T-helper 1 cell treated with Interleukin-12 subunit alpha and Interleukin-12 subunit beta and Interleukin-4 antibody, amounts not matched to agents 30 μg/mL and 1 μg/mL, for 36 hours (primary cell): ENCODE measurements around the gene EIF4G3.
"Not testable (repeated sequence)": the region's sequence is repeated elsewhere in the genome, so short reads cannot be mapped to it uniquely, and the experiment has no call there.

ENCODE experiments used
- H3K27ac Mint-ChIP-seq: one replicate; pipeline ENCODE4 v1.8.0; 2021; ENCODE audit warnings: mild to moderate bottlenecking, mixed read lengths
- H3K27me3 Mint-ChIP-seq: one replicate; pipeline ENCODE4 v1.8.0; 2021; ENCODE audit warnings: low read depth, mixed read lengths
- H3K36me3 Mint-ChIP-seq: one replicate; pipeline ENCODE4 v1.8.0; 2021; ENCODE audit warnings: low read depth, mixed read lengths
- H3K4me1 Mint-ChIP-seq: one replicate; pipeline ENCODE4 v1.8.0; 2021; ENCODE audit warnings: low read depth, mixed read lengths
- H3K4me3 Mint-ChIP-seq: one replicate; pipeline ENCODE4 v1.8.0; 2021; ENCODE audit warnings: mild to moderate bottlenecking, moderate library complexity, mixed read lengths
- H3K9me3 Mint-ChIP-seq: one replicate; pipeline ENCODE4 v1.8.0; 2021; ENCODE audit warnings: mixed read lengths

EIF4G3 gene

DNA sequence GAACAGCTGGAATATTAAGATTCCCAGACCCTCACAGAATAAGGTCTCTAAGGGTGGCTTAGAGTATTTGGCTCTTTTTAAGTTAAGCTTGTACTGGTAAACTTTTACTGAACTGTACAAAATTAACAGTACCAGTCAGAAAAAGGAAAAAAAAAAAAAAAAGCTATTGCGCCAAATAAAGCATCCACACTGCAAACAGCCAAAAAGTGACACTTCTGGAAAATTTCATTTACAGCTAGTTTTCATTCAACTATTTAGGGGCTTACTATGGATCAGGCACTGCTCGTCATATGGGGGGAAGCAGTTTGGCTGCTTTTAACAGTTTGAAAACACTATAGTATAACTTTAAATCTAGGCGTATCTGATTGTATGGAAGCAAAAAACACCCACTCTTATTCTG, 139.6 kb downstream of the EIF4G3 start:
- Mint-ChIP-seq H3K4me1 (no peaks in the 10 kb centered on the region), H3K9me3 (no peaks in the 10 kb centered on the region), H3K27ac (no peak overlapping the region), H3K4me3 (no peak overlapping the region), H3K36me3 (peaks cover 13% of the 10 kb centered on the region), H3K27me3 (no peaks in the 10 kb centered on the region)

DNA sequence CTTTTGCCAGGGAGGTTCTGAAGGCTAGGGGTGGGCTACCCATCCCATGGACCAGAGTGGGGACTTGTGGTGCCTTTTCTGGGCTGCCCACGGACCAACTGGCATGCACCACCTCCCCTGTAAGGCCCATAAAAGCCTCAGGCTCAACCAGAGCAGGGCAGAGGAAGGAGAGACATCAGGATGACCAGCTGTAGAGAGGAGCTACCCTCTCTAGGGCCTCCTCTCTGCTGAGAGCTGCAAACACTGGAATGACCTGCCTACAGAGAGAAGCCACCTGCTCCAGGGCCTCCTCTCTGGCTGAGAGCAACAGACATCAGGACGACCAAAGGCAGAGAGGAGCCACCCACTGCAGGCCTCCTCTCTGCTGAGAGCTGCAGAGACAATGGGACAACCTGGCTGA, 140.9 kb downstream of the EIF4G3 start:
- Mint-ChIP-seq H3K4me1 (no peaks in the 10 kb centered on the region), H3K9me3 (no peaks in the 10 kb centered on the region), H3K27ac (no peak overlapping the region), H3K4me3 (no peak overlapping the region), H3K36me3 (peaks cover 10% of the 10 kb centered on the region), H3K27me3 (no peaks in the 10 kb centered on the region)

DNA sequence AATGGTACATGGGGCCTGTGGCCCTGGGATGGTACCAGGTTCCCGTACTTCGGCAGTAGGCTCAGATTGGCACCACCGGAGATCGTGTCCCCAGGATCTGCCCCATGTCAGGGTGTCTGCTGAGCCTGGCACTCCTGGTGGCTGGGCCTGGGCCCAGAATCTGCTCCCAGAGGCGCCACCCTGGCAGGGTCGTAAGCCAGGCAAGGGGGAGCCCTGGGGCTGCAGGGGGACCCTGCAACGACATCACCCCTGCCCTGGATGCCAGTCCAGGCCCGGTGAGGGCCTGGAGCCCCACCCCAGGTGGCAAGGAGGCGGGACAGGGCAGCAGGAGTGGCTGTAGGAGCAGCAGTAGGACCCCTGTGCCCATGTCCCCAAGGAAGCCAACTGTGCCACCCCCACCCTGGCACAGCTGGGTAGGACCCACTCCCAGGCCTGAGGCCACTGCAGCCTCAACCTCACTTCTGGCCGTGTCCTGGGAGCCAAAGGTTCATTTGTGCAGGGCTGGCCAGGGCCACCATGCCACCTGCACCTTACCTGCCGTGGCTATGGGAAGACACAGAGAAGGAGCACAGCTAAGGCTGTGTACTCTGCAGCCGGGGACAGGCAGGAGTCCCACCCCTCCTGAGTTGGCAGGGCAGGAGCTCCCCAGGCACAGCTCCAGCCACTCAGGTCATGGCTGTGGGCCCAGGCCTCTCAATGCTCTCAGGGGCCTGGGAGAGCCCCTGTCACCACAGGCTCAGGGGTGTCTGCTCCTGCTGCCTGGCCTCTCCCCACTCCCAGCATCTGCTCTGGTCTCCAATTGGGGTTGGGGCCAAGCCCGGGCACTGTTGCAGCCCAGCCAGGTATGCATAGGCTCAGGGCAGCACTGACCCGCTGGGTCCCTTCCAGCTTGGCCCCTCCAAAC, 141.7 kb downstream of the EIF4G3 start:
- H3K4me1 Mint-ChIP-seq, result peaks cover 3% of the 10 kb centered on the region

DNA sequence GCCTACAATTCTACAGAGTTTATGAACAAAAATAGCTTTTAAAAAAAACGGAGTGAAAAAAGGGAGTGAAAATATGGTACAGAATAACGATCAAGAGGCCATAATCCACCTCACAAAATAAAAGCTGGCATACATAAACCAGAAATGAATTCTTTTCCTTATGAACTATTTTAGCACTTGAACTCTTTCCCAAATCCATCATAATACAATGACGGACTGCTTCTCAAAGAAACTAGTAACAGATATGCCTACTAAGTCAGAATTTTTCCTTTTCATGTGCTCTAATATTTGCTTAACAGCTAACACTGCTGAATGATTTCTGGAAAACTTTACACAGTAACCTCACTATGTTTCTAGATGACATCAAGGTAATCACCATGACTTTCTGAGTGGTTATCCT, 144.0 kb downstream of the EIF4G3 start:
- H3K9me3 Mint-ChIP-seq, result no peaks in the 10 kb centered on the region
- no peak overlapping the region for H3K27ac Mint-ChIP-seq
- peaks cover 9% of the 10 kb centered on the region for H3K4me1 Mint-ChIP-seq
- no peaks in the 10 kb centered on the region for H3K27me3 Mint-ChIP-seq
- H3K36me3 Mint-ChIP-seq, result peaks cover 9% of the 10 kb centered on the region
- H3K4me3 Mint-ChIP-seq, result no peak overlapping the region

More for the DNA sequence above, 141.7 kb downstream of the EIF4G3 start:
- no peak overlapping the region for H3K4me3 Mint-ChIP-seq
- no peaks in the 10 kb centered on the region for H3K27me3 Mint-ChIP-seq
- no peaks in the 10 kb centered on the region for H3K9me3 Mint-ChIP-seq
- peaks cover 9% of the 10 kb centered on the region for H3K36me3 Mint-ChIP-seq
- H3K27ac Mint-ChIP-seq, result no peak overlapping the region

DNA sequence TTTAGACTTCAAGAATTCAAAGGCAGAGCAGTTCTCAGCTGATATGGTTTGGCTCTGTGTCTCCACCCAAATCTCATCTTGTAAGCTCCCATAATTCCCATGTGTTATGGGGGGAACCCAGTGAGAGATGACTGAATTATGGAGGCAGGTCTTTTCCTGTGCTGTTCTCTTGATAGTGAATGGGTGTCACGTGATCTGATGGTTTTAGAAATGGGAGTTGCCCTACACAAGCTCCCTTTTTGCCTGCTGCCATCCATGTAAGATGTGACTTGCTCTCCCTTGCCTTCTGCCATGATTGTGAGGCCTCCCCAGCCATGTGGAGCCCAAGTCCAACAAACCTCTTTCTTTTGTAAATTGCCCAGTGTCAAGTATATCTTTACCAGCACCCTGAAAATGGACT, 146.5 kb downstream of the EIF4G3 start:
- no peak overlapping the region for H3K27ac Mint-ChIP-seq
- H3K9me3 Mint-ChIP-seq, result no peaks in the 10 kb centered on the region
- no peaks in the 10 kb centered on the region for H3K27me3 Mint-ChIP-seq
- H3K4me1 Mint-ChIP-seq, result peaks cover 13% of the 10 kb centered on the region
- H3K4me3 Mint-ChIP-seq, result no peak overlapping the region
- peaks cover 10% of the 10 kb centered on the region for H3K36me3 Mint-ChIP-seq

DNA sequence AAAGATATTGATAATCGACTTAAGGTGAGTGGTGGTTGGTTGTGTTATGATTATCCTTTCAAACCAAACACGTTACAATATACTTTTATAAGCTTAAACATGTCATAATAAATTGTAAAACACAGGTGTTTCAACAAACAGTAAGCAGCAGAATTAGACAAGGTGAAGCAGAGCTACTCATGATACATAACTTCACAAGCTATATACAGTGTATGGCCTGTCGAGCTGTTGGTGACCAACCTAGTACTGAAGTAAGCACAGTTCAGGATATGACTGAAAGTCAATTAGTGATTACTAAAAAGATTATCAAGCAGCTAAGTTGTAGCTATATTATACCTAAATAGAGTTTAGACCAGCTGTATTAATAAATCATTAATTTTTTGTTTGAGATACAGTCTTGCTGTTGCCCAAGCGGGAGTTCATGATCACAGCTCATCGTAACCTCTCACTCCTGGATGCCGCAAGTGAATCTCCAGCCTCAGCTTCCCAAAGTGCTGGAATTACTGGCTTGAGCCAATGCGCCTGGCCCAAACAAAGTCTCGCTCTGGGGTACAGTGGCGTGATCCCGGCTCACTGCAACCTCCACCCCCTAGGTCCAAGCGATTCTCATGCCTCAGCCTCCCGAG, 148.1 kb downstream of the EIF4G3 start:
- Mint-ChIP-seq H3K4me3 (no peak overlapping the region), H3K36me3 (peaks cover 10% of the 10 kb centered on the region), H3K27ac (no peak overlapping the region), H3K27me3 (no peaks in the 10 kb centered on the region), H3K4me1 (peaks cover 16% of the 10 kb centered on the region), H3K9me3 (no peaks in the 10 kb centered on the region)

DNA sequence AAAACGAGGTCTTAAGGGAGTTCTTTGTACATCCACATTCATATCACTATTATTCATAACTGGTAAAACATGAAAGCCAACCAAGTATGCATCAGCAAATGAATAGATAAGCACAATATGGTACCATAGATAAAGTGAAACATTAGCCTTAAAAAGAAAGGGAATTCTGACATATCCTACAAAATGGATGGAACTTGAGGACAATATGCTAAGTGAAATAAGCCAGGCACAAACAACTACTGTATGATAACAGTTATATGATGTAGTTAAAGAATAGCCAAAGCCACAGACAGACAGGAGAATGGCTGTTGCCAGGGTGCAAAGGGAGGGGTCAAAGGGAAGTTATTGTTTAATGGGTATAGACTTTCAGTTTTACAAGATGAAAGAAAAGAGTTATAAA, 148.9 kb downstream of the EIF4G3 start:
- peaks cover 10% of the 10 kb centered on the region for H3K36me3 Mint-ChIP-seq
- no peak overlapping the region for H3K27ac Mint-ChIP-seq
- H3K4me3 Mint-ChIP-seq, result no peak overlapping the region
- H3K9me3 Mint-ChIP-seq, result no peaks in the 10 kb centered on the region
- H3K27me3 Mint-ChIP-seq, result no peaks in the 10 kb centered on the region
- H3K4me1 Mint-ChIP-seq, result peaks cover 16% of the 10 kb centered on the region

DNA sequence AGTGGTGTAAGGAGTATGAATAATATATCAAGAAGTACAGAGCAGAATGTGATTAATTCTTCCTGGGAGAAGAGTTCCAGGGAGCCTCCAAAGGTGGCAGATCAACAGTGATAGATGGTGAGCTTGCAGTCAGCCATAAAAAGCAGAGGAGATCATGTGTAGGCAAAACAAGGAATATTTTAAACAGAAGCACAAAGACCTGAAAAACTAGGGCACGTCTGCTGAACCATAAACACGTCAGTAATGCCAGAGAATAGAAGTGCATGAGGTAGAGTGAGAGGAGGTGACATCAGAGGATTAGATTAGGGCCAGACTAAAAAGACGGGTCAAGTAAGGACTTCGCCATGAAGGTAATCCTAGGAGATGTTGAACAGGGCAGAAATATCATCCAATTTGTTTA, 151.8 kb downstream of the EIF4G3 start:
- Mint-ChIP-seq H3K36me3 (peaks cover 6% of the 10 kb centered on the region), H3K4me1 (peaks cover 28% of the 10 kb centered on the region), H3K4me3 (no peak overlapping the region), H3K27ac (no peak overlapping the region), H3K27me3 (no peaks in the 10 kb centered on the region), H3K9me3 (no peaks in the 10 kb centered on the region)

DNA sequence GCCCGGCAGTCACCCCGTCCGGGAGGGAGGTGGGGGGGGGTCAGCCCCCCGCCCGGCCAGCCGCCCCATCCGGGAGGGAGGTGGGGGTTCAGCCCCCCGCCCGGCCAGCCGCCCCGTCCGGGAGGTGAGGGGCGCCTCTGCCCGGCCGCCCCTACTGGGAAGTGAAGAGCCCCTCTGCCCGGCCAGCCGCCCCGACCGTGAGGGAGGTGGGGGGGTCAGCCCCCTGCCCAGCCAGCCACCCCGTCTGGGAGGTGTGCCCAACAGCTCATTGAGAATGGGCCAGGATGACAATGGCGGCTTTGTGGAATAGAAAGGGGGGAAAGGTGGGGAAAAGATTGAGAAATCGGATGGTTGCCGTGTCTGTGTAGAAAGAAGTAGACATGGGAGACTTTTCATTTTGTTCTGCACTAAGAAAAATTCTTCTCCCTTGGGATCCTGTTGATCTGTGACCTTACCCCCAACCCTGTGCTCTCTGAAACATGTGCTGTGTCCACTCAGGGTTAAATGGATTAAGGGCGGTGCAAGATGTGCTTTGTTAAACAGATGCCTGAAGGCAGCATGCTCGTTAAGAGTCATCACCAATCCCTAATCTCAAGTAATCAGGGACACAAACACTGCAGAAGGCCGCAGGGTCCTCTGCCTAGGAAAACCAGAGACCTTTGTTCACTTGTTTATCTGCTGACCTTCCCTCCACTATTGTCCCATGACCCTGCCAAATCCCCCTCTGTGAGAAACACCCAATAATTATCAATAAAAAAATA, 152.4 kb downstream of the EIF4G3 start:
- not testable (repeated sequence) for H3K9me3 Mint-ChIP-seq, H3K4me3 Mint-ChIP-seq, H3K27ac Mint-ChIP-seq, H3K36me3 Mint-ChIP-seq, H3K27me3 Mint-ChIP-seq
- peaks cover 28% of the 10 kb centered on the region for H3K4me1 Mint-ChIP-seq

DNA sequence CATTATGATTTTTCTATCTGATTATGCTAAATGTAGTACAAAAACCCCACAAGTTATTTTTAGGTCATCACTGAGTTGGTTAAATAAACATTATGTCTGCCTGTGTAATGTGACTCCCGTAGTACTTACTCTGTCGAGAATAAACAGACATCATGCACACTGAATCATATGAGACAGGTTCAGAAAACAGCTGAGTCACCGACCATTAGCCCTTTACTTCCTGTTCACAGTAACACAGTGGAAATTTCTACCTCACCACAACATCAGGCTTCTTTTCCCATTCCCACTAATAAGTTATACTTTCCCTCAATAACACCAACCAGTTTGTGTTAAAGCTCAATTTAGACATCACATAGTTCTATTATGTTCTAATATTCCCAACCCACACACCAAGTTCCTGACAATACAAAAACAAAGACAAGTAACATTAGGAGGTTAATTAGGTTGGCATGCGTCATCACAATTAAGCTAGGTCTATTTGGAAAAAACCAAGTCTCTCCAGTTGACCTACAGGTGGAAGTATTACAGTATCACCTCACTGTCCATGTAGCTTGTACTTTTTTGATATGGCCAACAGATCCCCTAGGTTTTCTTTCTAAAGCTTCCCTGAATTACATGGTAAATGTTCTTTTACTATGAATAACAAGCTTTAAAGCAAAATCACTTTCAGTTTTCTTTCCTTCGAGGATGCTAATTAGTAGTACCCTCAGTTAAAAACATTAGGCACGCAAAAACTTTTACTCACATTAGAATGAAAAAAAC, 154.2 kb downstream of the EIF4G3 start:
- Mint-ChIP-seq H3K9me3 (no peaks in the 10 kb centered on the region), H3K27me3 (no peaks in the 10 kb centered on the region), H3K4me1 (peaks cover 27% of the 10 kb centered on the region), H3K4me3 (peak overlapping the region; percentile 60), H3K27ac (peak overlapping the region; percentile 84), H3K36me3 (peaks cover 4% of the 10 kb centered on the region)

DNA sequence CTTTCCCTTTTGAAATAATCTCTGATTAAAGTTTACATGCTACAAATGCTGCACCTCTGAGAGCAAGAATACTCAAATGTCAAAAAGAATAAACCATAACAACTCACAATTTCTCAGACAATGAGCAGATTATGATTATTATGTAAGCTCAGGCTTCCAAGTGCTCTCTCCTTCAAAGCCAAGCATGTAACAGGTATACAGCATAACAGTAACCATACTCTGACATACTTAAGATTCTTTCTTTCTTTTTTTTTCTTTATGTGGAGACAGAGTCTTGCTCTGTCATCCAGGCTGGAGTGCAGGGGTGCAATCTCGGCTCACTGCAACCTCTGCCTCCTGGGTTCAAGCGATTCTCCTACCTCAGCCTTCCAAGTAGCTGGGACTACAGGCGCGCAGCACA, 155.4 kb downstream of the EIF4G3 start:
- Mint-ChIP-seq H3K36me3 (peaks cover 4% of the 10 kb centered on the region), H3K27ac (peak overlapping the region; percentile 77), H3K4me1 (peaks cover 27% of the 10 kb centered on the region), H3K4me3 (peak overlapping the region; percentile 25), H3K9me3 (no peaks in the 10 kb centered on the region), H3K27me3 (no peaks in the 10 kb centered on the region)

DNA sequence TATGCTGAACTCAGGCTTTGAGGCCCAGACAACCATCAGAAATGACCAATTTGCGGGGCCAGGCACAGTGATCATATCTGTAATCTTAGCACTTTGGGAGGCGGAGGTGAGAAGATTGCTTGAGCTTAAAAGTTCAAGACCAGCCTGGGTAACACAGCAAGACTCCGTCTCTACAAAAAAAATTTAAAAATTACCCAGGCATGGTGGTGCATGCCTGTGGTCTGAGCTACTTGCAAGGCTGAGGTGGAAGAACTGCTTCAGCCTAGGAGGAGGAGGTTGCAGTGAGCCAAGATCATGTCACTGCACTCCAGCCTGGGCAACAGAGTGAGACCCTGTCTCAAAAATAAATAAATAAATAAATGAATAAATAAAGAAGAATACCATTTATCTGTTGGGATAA, 156.5 kb downstream of the EIF4G3 start:
- H3K36me3 Mint-ChIP-seq, result peaks cover 6% of the 10 kb centered on the region
- no peak overlapping the region for H3K4me3 Mint-ChIP-seq
- H3K27ac Mint-ChIP-seq, result no peak overlapping the region
- H3K4me1 Mint-ChIP-seq, result peaks cover 31% of the 10 kb centered on the region
- no peaks in the 10 kb centered on the region for H3K27me3 Mint-ChIP-seq
- no peaks in the 10 kb centered on the region for H3K9me3 Mint-ChIP-seq

DNA sequence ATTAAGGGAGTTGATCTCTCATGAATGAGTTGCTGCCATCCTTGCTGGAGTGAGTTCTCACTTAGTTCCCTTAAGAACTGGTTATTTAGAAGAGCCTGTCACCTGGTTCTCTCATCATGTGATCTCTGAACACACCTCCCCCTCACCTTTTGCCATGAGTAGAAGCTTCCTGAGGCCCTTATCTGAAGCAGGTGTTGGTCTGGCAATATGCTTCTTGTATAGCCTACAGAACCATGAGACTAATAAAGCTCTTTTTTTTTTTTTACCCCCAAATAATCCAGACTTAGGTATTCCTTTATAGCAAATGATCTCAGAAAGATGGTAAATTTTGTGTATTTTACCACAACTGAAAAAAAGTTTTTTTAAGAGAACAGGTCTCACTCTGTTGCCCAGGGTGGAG, 158.0 kb downstream of the EIF4G3 start:
- Mint-ChIP-seq H3K27ac (no peak overlapping the region), H3K4me1 (peaks cover 33% of the 10 kb centered on the region), H3K36me3 (peaks cover 8% of the 10 kb centered on the region), H3K9me3 (no peaks in the 10 kb centered on the region), H3K27me3 (no peaks in the 10 kb centered on the region), H3K4me3 (no peak overlapping the region)

DNA sequence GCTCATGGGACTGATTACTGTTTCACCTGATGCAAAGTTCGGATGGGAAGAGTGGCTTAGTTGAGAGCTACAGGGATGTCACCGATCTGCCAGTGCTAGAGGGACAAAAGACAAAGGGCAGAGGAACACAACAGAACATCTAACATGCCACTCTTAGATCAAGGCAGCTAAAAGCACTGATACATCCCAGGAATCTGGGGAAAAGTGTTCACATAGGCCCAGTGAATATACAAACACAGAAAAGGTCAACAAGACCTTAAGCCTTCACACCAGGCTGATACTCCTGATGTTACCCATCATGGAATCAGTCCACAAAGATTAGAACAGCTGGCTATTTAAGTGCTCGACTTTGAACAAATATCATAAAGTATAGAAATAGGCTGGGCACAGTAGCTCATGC, 163.2 kb downstream of the EIF4G3 start:
- Mint-ChIP-seq H3K27ac (no peak overlapping the region), H3K9me3 (no peaks in the 10 kb centered on the region), H3K4me1 (peaks cover 14% of the 10 kb centered on the region), H3K27me3 (no peaks in the 10 kb centered on the region), H3K4me3 (no peak overlapping the region), H3K36me3 (peaks cover 13% of the 10 kb centered on the region)
